IPS-20b (cell line): ENCODE results near the gene AGBL1.

Experiments
- H3K27ac ChIP-seq: one replicate; pipeline ENCODE4 v1.5.1; 2013; ENCODE audit warnings: low read length
- H3K27me3 ChIP-seq: 2 replicates; pipeline ENCODE4 v1.6.1; 2013; ENCODE audit warnings: mild to moderate bottlenecking, low read length, inconsistent platforms; ENCODE audit not compliant: insufficient read depth
- H3K36me3 ChIP-seq: 2 replicates; pipeline ENCODE4 v1.6.1; 2013; ENCODE audit warnings: low read depth, mild to moderate bottlenecking, inconsistent platforms, low read length, moderate library complexity; ENCODE audit not compliant: insufficient read depth
- H3K4me1 ChIP-seq: 2 replicates; pipeline ENCODE4 v1.6.1; 2013; ENCODE audit warnings: mild to moderate bottlenecking, control low read depth, inconsistent platforms, low read length, moderate library complexity; ENCODE audit not compliant: insufficient read depth
- H3K4me3 ChIP-seq: 2 replicates; pipeline ENCODE4 v1.5.1; 2013; ENCODE audit warnings: mild to moderate bottlenecking, low read length, inconsistent platforms
- H3K9ac ChIP-seq: 2 replicates; pipeline ENCODE4 v1.6.1; 2013; ENCODE audit warnings: low read depth, mild to moderate bottlenecking, inconsistent platforms, low read length, moderate library complexity
- H3K9me3 ChIP-seq: 2 replicates; pipeline ENCODE4 v1.6.1; 2013; ENCODE audit warnings: mild to moderate bottlenecking, low read depth, low read length, inconsistent platforms; ENCODE audit not compliant: insufficient read depth

Gene AGBL1

GRCh38 chr15:86263230-86263629, 183.6 kb downstream of the AGBL1 start:
- Histone ChIP-seq H3K9me3 (no peaks in the 10 kb centered on the region), H3K27me3 (no peaks in the 10 kb centered on the region), H3K9ac (no peak overlapping the region), H3K36me3 (no peaks in the 10 kb centered on the region), H3K4me3 (no peak overlapping the region), H3K4me1 (no peaks in the 10 kb centered on the region), H3K27ac (no peak overlapping the region)

- H3K27me3 ChIP-seq = no peaks in the 10 kb centered on the region
- no peaks in the 10 kb centered on the region for H3K4me1 ChIP-seq
- H3K9ac ChIP-seq = no peak overlapping the region
- H3K36me3 ChIP-seq = no peaks in the 10 kb centered on the region
- no peak overlapping the region for H3K27ac ChIP-seq
- H3K9me3 ChIP-seq = no peaks in the 10 kb centered on the region
- no peak overlapping the region for H3K4me3 ChIP-seq
Measured at GRCh38 chr15:86266896-86267484, 187.3 kb downstream of the AGBL1 start.

- H3K36me3 ChIP-seq = no peaks in the 10 kb centered on the region
- no peaks in the 10 kb centered on the region for H3K4me1 ChIP-seq
- no peaks in the 10 kb centered on the region for H3K27me3 ChIP-seq
- no peak overlapping the region for H3K27ac ChIP-seq
- H3K4me3 ChIP-seq = no peak overlapping the region
- no peaks in the 10 kb centered on the region for H3K9me3 ChIP-seq
- H3K9ac ChIP-seq = no peak overlapping the region
Measured at GRCh38 chr15:86267892-86268291, 188.2 kb downstream of the AGBL1 start.

GRCh38 chr15:86268558-86268957, 188.9 kb downstream of the AGBL1 start:
- H3K4me3 ChIP-seq = no peak overlapping the region
- H3K9me3 ChIP-seq = no peaks in the 10 kb centered on the region
- H3K9ac ChIP-seq = no peak overlapping the region
- no peak overlapping the region for H3K27ac ChIP-seq
- no peaks in the 10 kb centered on the region for H3K36me3 ChIP-seq
- H3K27me3 ChIP-seq = no peaks in the 10 kb centered on the region
- no peaks in the 10 kb centered on the region for H3K4me1 ChIP-seq

GRCh38 chr15:86273309-86273708, 193.6 kb downstream of the AGBL1 start:
- Histone ChIP-seq H3K4me1 (no peaks in the 10 kb centered on the region), H3K36me3 (no peaks in the 10 kb centered on the region), H3K9me3 (no peaks in the 10 kb centered on the region), H3K27me3 (no peaks in the 10 kb centered on the region), H3K27ac (no peak overlapping the region), H3K9ac (no peak overlapping the region), H3K4me3 (no peak overlapping the region)

GRCh38 chr15:86275361-86275760, 195.7 kb downstream of the AGBL1 start:
- Histone ChIP-seq H3K4me3 (no peak overlapping the region), H3K27ac (no peak overlapping the region), H3K9ac (no peak overlapping the region), H3K27me3 (no peaks in the 10 kb centered on the region), H3K9me3 (no peaks in the 10 kb centered on the region), H3K36me3 (no peaks in the 10 kb centered on the region), H3K4me1 (no peaks in the 10 kb centered on the region)

- Histone ChIP-seq H3K27ac (no peak overlapping the region), H3K4me1 (no peaks in the 10 kb centered on the region), H3K36me3 (no peaks in the 10 kb centered on the region), H3K9ac (no peak overlapping the region), H3K4me3 (no peak overlapping the region), H3K27me3 (no peaks in the 10 kb centered on the region), H3K9me3 (no peaks in the 10 kb centered on the region)
Measured at GRCh38 chr15:86278586-86278985, 198.9 kb downstream of the AGBL1 start.

GRCh38 chr15:86284635-86285034, 205.0 kb downstream of the AGBL1 start:
- Histone ChIP-seq H3K27me3 (no peaks in the 10 kb centered on the region), H3K9me3 (0 out of 2 replicates have a peak, but pooled peaks cover 7% of the 10 kb centered on the region), H3K27ac (no peak overlapping the region), H3K36me3 (no peaks in the 10 kb centered on the region), H3K4me1 (peaks cover 9% of the 10 kb centered on the region; the same call in 1 of the 2 replicates), H3K9ac (no peak overlapping the region), H3K4me3 (no peak overlapping the region; the same call in 1 of the 2 replicates)

GRCh38 chr15:86295511-86295910, 215.8 kb downstream of the AGBL1 start:
- Histone ChIP-seq H3K27ac (no peak overlapping the region), H3K9ac (no peak overlapping the region), H3K4me1 (peaks cover 16% of the 10 kb centered on the region; the same call in 1 of the 2 replicates), H3K36me3 (no peaks in the 10 kb centered on the region), H3K27me3 (no peaks in the 10 kb centered on the region), H3K4me3 (no peak overlapping the region), H3K9me3 (no peaks in the 10 kb centered on the region)

GRCh38 chr15:86296769-86297168, 217.1 kb downstream of the AGBL1 start:
- Histone ChIP-seq H3K9ac (no peak overlapping the region), H3K9me3 (no peaks in the 10 kb centered on the region), H3K36me3 (no peaks in the 10 kb centered on the region), H3K27ac (no peak overlapping the region), H3K27me3 (no peaks in the 10 kb centered on the region), H3K4me3 (no peak overlapping the region), H3K4me1 (peaks cover 22% of the 10 kb centered on the region; the same call in 1 of the 2 replicates)

- Histone ChIP-seq H3K4me3 (no peak overlapping the region), H3K9me3 (no peaks in the 10 kb centered on the region), H3K27me3 (no peaks in the 10 kb centered on the region), H3K9ac (no peak overlapping the region), H3K4me1 (peaks cover 22% of the 10 kb centered on the region; the same call in 1 of the 2 replicates), H3K36me3 (no peaks in the 10 kb centered on the region), H3K27ac (no peak overlapping the region)
Measured at GRCh38 chr15:86300390-86301125, 220.9 kb downstream of the AGBL1 start.
